ENCODE results near the gene ZKSCAN3. TPM values are rescaled to one million over a fixed set of nuclear protein-coding genes. Genes with fewer than 3 reads are reported as not detected.

The ZKSCAN3 gene
- 4.7 and 6.4 TPM in 2 replicates for total RNA-seq

GRCh38 chr6:28349892-28350737, at the start of gene ZKSCAN3:
Gene ZKSCAN3 (plus strand): TSS chr6:28349947. CDS start chr6:28359587, 9,640 bp downstream.

GRCh38 chr6:28335564-28336283, 14.0 kb upstream of the ZKSCAN3 start, which contains the start of gene ZSCAN31:
Gene ZSCAN31 (minus strand): TSS chr6:28336148. CDS start chr6:28329683, 6,465 bp downstream.

GRCh38 chr6:28399350-28400121, 49.8 kb downstream of the ZKSCAN3 start, which contains the start of gene ZSCAN12:
Gene ZSCAN12 (minus strand): TSS chr6:28399747. CDS start chr6:28398405, 1,342 bp downstream.

Other genes with a start within 250 kb of the ZKSCAN3 start
- gene ZSCAN16, start 225.3 kb upstream of the ZKSCAN3 start, total RNA-seq, result 2.0 and 3.3 TPM in 2 replicates
- gene ZKSCAN8, start 208.1 kb upstream of the ZKSCAN3 start, total RNA-seq, result 13.1 and 13.6 TPM in 2 replicates
- 9.3 and 9.5 TPM in 2 replicates for gene ZSCAN9, start 124.7 kb upstream of the ZKSCAN3 start, total RNA-seq
- gene ZKSCAN4, start 97.7 kb upstream of the ZKSCAN3 start, total RNA-seq, result 5.5 and 7.3 TPM in 2 replicates
- gene NKAPL, start 90.7 kb upstream of the ZKSCAN3 start, total RNA-seq, result 0.26 and 2.0 TPM in 2 replicates
- 16.7 and 19.1 TPM in 2 replicates for gene ZSCAN26, start 82.8 kb upstream of the ZKSCAN3 start, total RNA-seq
- gene PGBD1, start 68.4 kb upstream of the ZKSCAN3 start, total RNA-seq, result 3.8 and 4.5 TPM in 2 replicates
- 38.8 and 53.0 TPM in 2 replicates for gene ZSCAN31, start 13.8 kb upstream of the ZKSCAN3 start, total RNA-seq
- 4.9 and 5.2 TPM in 2 replicates for gene ZSCAN12, start 49.8 kb downstream of the ZKSCAN3 start, total RNA-seq
- gene ZSCAN23, start 93.5 kb downstream of the ZKSCAN3 start, total RNA-seq, result 5.7 and 6.1 TPM in 2 replicates
- gene GPX6, start 165.8 kb downstream of the ZKSCAN3 start, total RNA-seq, result not detected in 2 replicates
- gene GPX5, start 175.9 kb downstream of the ZKSCAN3 start, total RNA-seq, result not detected in 2 replicates